Measurements from ENCODE around the gene IL1R1.

The IL1R1 gene

DNA sequence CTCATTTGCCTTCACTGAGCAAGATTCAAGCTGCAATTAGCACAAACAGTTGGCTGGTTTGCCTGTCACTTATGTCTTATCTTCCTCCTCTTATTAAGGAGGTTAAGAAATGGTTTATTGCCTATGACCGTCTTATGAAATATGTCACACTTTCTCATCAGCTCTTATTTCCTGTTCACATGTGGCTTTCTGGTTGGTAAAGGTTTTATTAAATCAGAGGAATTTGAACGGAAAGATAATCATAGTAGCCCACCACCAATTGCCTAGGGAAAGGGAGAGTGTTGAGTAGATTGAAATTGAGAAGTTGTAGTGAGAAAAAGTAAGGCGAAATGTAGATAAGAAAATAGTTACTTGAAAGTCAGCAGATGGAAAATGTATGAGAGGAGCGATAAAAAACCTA lies 4.2 kb upstream of the IL1R1 start:
- DNase-seq (ENCODE audit: low spot score), result no peak

DNA sequence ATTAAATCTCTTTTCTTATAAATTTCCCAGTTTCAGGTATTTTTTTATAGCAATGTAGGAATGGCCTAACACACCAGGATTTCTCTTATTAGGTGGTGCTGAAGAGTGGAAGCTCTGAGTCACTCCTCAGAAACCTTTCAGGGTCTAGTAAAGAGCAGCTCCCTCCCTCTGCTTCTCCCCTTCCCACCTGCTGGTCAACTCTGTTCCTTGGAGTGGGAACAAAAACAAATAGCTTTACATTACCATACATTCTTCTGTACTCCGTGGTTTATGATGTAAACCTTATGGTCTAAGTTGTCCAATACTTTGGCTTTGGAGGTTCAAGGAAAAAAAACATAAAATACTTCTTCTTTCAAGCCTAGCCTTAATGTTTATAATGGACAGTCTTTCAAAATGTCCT lies 2.7 kb upstream of the IL1R1 start:
- no peak for DNase-seq (ENCODE audit: low spot score)

DNA sequence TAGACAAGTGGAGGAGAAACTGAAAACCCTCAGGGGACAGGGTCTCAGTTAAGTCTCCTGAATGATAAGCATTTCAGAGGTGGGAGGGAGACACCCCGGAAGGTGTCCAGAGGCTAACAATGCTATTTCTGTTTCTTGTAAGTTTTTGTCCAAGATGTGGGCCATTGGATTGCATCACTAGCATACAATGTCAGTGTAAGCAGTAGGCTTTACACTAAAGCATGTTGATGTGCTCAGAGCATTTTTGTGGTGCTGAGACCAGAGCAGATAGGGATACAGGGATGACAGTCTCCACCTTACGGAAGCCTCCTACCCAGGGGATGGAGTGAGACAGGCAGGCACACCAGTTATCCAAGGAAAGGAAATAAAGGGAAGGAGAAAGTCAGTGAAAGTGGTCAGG lies 2.2 kb upstream of the IL1R1 start:
- no peak for DNase-seq (ENCODE audit: low spot score)

DNA sequence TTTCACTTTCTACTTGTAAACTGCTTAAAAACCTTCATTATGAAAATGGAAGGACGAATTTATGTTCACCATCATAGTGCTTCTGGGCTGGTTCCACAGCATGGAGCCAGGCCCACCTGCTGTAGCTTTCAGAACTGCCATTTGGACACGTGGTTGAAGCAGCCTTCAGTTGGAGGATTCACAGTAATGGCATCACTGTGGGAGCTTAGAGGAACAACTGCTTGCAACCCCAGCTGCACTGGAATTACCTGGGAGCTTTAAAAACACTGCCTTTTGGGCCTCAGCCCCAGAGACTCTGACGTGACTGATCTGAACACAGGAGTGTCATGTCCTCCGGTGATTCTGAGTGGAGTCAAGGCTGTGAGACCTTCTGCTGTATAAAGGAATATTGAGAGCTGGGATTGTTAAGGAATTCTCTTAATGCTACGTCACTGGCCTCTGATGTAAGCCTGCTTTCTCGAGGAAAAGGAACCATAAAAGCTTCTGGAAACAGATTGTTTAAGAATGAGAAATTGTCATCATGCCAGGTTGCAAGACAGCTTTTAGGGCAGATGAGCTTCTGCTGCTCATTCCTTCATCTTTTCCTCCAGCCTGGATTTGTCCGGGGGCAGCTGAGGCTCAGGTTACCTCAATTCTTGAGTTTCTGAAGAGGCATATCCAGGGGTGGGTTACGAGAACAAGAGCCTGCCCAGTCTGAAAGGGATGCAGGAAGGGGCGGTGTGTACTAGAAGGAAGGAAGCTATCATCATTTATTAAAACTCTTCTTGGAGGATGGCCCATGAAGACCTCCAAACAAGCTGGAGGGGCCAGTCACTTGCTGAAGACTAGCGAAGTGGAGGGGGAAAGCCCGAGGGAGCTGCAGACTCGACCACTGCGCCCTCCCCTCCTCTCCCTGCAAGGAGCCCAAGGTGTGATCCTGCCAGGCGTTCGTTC lies 1.3 kb upstream of the IL1R1 start:
- no peak for DNase-seq (ENCODE audit: low spot score)

DNA sequence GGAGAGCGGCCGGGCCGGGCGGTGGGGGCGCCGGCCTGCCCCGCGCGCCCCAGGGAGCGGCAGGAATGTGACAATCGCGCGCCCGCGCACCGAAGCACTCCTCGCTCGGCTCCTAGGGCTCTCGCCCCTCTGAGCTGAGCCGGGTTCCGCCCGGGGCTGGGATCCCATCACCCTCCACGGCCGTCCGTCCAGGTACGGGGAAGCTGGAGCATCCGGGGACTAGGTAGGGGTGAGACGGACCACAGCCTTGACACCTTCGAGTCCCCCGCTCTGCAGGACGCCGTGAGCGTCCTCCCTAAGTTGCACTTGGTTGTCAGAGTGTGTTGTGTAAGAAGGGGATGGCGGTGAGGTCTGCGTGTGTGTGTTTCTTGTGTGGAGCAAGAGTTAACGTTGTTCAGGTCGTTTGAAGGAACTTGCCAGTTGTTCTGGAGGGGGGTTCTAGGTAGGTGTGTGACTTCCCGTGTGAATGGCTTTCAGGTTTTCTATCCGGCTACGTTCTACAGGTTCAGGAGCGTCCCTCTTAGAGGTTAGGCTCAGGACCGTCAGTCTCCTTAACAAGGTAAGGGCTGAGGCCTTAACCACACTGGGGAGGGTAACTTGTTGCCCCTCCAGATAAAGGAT lies 393 bp downstream of the IL1R1 start:
- DNase-seq (ENCODE audit: low spot score), result no peak

DNA sequence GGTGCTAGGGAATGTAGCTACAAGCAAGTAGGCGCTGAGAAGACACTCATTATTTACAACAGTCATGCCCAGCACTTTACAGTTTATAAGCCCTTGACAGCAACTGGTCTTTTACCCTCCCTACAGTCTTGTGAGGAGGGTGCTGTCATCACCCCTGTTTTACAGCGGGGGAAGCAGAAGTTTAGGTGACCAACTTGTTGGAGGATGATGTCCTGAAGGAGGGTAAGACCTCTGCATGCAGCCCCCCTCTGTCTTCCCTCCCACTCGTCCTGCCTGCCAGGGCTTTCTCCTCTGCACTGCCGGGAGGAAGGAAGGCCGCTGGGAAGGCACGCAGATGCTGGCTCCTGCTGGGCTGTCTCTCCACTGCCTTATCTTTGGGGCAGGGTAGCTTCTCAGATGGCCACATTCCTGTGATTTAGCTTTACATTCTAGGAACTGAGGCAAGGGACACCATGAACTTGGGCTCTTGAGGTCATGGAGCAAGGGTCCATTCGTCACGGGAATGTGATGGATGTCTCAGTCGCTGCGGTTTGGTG lies 972 bp downstream of the IL1R1 start:
- DNase-seq (ENCODE audit: low spot score), result no peak

DNA sequence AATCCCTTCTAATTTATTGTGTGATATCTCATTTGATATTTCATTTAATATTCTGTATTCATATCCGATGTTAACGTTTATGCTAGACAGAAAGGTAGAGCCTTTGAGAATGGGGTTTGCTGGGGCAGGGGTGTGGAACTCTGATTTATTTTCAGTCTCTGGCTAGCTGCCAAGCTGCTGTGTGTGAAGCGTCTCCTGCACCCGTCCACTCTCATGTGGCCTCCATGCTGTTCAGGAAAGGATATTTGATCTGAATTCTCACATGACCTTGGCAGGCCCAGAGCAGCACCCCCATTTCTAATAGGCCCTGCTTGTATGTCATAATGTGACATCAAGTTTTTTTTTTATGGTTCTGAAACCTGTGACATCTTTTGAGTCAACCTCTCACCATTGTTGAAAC lies 1.6 kb downstream of the IL1R1 start:
- DNase-seq (ENCODE audit: low spot score), result no peak

DNA sequence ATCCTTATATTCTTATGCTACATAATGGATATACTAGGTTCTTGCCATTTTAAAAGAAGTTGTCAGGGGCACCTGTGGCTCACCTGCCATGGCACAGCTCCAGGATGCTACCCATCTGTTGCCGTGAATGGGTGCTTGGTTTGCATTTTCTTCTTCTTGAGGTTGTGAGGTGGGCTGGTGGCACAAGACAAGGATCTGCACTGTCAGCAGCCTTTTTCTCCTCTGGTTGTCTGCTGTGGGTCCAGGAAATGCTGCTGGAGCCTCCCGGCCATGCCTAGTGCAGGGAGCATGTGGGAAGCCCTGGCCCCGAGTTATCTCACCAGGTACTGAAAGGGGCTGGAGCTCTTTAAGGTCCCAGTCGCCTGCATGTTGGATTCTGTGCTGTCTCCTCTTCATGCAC lies 2.6 kb downstream of the IL1R1 start:
- no peak for DNase-seq (ENCODE audit: low spot score)

DNA sequence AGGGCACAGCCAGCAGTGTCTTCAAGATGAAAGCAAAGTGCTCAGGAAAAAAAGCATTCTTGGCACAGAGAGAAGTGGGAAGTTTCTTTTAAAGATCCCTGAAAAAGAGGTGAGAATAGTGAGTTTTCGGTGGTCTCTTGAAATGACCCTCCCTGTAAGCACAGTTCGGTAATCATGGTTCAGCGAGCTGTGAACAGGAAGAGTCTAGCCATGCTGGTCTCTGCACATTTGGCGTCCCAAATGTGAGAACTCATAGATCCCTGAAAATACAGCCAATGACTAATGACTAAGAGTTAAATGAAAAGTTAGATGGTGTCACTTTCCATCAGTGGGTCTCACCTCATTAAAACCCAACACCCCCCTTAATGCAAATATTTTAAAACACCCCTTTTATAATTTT lies 3.4 kb downstream of the IL1R1 start:
- no peak for DNase-seq (ENCODE audit: low spot score)

DNA sequence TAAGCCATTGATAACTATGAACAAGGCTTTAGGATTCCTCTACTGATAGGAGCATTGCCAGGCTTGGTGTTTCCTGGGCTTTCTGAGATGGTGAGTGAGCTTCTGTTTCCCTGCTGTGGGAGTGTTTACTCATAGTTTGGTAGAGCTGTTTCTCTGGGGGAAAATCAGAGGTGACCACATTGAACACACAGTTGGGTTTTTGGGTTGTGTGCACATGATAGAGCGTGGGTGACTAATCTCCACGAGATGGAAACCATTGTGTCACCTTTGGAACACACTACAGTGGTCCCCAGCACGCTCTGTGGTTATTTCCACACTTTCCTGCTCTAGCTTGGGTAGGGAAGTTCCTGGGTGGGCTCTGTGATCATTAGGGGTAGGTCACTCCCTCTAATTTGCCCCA lies 5.4 kb downstream of the IL1R1 start:
- no peak for DNase-seq (ENCODE audit: low spot score)

DNA sequence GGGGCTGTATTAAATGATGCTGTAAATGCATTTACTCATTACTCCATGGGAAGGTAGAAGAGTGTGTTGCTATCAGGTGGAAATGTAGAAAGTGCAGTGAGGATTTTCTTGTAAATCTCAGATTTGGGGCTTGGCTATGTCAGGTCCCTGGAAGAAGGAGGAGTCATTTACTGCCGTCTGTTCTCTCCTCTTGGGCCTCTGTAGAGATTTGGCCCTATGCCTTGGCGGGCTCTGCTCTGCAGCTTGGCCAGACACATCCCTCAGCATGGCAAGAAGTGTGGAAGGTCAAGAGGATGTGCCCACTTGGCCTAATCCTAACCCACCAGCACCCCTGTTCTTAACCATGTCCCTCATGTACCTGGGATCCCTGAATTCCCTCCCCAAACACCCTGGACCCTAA lies 6.7 kb downstream of the IL1R1 start:
- DNase-seq (ENCODE audit: low spot score), result no peak

DNA sequence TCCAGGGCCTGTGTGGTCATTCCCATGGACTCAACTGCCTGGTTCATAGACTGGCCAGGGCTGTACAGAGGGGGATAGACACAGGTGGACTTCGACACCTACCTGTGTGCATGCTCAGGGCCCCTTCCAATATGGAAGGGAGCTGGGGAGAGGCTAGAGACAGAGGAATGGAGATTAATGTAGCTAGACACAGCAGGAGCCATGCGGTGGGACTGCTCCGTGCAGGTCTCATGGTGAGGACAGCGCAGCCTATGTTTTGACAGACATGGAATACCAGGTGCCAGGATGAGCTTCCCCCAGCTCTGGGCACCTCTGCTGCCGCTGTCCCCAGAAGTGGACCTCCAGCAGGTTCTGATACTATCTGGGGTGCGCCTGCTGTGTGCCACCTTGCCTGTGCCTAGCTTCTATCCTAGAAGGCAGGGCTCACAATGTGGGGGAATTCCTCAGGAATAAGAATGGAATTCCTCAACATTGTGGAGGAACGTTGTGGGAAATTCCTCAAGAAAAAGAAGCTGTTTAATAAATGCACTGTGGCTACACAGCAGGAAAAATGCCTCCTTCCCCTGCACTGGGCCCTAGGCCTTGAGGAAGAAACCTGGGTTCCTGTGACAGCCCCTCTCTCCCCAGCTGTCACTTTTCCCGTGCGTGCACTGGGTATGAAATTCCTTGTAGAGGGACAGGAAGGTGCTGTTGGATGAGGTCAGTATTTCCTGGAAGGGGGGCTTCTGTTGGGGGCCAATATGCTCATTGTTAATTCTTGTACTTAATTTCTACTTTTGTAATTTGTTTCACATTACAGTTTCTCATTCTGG lies 7.3 kb downstream of the IL1R1 start:
- DNase-seq (ENCODE audit: low spot score), result no peak

DNA sequence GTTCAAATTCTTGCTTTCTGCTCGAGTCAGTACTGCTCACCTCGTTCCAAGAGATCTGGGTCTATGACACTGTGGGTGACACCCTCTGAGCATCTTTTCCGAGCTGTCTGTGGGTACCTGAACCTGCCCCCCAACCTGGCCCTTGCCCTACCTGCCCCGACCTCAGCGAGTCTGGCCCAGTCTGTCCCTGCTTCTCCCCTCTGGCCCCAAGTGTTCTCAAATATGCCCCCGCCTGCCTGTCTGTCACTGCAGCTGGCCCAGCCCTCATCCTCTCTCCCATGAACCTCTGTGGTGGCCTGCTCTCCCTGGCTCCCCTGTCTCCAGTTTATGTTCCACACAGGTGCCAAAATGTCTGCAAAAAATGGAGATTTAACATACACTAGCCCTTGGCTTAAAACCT lies 11.8 kb downstream of the IL1R1 start:
- no peak for DNase-seq (ENCODE audit: low spot score)

DNA sequence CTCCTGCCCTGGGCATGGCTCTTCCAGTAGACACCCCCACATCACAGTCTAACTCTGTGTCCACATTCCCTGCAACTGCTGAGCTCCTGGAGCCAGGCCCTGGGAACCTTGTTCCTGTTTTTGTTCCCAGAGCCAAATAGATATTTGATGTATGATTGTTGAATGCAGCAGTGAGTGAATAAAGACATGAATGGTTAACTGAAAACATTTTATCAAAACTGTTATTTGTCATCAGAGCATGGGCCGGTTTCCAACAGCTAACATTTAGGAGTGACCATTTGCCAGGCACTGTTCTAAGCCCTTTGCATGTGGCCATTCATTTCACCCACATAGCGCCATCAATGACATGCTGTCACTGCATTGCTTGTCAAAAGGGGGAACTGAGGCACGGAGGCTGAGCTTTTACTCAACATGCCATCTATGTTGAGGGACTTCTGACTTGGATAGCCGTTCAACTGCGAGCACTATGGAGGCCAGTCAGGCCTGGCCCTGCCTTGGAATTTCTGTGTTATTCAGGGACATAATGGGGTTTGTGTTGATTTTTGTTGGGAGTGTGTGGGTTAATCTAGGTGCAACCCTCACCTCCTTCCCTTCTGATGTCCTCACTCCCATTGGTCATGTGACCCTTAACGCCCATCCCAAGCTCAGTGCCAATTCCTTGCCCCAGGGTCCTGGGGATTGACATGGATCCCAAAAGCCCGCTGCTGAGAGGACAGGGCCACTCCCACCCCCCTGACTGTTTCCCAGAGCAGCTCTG lies 12.6 kb downstream of the IL1R1 start:
- no peak for DNase-seq (ENCODE audit: low spot score)

DNA sequence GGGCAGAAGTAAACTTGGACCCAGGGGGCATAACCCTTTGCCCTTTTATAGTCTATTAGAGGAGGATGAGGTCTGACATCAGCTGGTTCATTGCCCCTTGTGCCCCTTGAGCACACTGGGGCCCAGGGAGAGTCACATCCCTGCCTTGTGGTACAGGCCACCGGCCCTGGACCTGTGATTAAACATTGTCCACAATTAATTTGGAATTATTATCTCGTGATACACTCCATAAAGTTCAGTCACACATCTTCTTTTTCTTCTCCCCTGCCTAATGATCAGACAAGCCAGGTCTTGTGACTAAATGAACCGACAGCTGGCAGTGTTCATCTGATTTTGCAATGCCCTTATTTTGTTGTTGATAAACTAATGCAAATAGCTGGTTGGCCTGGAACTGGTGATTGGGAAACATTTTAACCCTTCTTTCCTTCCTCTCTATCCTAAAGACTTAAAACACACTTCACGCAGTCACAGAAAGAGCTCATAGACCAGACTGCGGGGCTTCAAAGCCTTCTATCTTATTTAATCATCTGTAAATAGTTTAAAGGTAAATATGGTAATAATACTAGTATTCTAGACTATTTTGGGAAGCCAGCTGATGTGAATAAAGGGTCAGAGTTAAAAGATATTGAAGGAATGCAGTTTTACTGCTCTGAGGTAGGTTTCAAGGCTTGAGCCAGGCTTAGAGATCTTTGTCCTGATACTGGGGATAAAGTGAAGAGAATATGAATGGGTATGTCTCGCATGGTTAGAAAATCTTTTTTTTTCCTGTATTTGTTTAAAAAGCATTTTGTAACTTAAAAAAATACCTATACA lies 13.4 kb downstream of the IL1R1 start:
- DNase-seq (ENCODE audit: low spot score), result no peak

DNA sequence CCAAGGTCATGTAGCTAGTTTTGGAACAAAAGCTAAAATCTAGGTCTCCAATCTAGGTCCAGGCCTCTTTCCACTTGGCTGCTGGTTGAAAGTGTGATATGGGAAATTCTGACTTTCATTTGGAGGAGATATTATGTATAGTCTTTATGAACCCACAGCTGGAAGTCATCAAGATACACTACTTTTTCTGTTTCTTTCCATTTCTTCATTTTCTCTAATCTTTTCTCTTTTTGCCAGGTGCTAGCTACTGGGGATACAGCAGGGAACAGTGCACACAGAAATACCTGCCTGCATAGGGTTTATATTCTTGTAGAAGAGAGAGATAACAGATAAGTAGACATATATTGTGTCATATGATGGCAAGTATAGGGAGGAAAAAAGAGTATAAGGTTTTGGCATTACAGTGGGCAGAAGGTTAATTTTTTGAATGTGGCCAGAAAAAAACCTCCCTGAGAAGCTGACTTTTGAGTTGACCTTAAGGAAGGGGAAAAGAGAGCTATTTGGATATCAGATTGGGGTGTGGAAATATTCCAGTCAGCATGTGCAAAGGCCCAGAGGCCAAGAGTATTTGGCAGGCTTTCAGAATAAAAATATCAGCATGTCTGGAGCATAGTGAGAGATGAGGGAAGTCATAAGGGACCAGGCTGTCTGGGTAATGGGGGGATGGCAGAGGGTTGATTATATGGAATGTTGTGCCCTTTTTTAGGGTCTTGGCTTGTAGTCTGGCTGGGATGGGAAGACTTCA lies 15.6 kb downstream of the IL1R1 start:
- DNase-seq (ENCODE audit: low spot score), result no peak

DNA sequence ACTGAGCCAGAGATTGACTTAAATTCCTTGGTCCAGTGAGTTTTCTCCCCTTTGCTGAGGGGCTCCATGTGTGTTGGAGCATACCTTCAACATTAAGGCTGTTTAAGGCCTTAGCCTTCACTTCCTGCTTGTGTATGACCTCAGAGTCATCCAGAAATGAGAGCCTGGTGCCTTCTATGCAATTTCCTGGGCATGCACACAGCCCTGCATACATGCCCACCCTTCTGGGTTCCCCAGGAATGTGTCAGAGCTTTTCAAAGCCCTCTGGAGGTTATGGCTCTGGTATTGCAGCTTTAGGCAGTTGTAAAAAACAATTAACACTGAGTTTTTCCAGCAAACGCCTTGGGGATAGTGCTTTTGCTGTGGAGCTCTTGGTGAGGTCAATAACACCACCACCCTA lies 16.7 kb downstream of the IL1R1 start:
- DNase-seq (ENCODE audit: low spot score), result no peak

DNA sequence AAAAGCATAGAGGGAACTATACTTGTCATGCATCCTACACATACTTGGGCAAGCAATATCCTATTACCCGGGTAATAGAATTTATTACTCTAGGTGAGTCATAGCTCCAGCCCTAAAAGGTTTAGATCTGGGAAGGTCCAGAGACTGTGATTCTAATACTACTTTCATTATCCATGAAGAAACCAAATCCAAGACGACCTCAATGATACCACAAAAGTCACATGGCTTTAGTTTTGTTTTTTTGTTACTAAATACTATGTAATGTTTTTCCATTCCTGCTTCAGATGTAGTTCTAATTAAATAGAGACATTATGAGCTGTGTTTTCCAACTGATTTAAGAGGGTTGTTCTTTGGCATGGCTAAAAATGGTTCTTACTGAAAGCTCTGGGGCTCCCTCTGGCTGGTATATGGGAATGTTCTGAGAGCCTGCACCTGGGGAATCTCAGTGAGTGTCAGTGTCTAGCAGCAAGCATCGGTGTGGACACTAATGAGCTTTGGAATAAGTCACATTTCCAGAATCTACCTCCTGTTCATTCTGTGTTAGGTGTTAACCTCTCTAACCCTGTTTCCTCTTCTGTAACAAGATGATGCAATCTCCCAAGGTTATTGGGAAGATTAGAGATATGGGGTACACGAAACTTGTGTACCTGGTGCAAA lies 23.8 kb downstream of the IL1R1 start:
- peak; percentile 69 for DNase-seq (ENCODE audit: low spot score)

DNA sequence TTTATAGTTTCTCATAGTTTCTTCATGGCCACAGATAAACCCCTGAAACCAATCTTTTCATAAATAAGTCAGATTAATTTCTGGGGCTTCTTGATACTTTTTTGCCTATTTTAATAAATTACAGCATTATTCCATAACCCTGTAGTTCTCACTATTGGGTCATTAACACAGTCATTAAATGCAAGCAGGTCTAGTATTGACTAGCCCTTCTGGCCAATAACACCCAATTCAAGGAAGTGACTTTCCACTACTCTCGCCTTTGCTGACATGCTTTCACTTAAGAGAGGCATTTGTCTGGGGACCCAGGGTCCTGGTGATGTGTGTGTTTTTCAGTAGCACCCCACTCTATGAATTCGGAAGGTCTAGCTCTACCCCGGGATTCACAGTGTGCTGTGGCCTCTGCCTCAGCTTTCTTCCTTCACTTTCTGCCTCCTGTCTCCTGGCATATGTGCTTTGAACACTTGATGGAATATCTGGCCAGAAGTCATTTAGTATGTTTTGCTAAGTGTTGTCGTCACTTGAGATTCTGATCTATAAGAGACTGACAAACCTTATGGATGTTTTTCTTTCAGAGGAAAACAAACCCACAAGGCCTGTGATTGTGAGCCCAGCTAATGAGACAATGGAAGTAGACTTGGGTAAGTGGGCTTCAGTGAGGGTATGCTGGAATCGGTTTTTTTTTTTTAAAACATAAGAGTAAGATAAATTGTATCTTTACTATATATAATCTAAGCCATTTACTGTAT lies 25.7 kb downstream of the IL1R1 start:
- no peak for DNase-seq (ENCODE audit: low spot score)

Measured in SW480 (cell line).